DMS53 (cell line): ENCODE results near the gene ST8SIA4.
"Not testable (repeated sequence)": the region's sequence is repeated elsewhere in the genome, so short reads cannot be mapped to it uniquely, and the experiment has no call there.

Source experiments
- DNase-seq: peaks from one replicate; lab custom pipeline; 2025; lab: John Stamatoyannopoulos, UW

ST8SIA4 gene

DNA sequence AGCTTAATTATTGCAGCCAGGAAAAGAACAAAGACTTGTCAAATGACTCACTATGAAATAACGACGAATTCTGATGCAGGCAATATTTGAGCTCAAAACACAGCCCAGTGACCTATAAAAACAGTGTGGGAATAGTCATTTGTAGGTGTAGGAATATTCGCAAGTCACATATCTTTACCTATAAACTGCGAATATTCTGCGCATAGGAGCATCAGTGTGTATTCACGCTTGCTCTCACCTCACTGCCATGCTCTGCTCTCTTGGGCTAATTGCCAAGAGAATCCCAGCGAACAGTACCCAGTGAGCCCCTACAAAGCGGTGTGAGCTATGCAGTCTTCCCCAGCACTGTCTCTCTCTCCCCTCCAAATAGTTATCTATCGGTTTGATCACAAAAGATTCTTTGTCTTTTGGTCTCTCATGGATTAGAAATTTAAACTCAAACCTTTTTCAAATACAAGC, 74.2 kb downstream of the ST8SIA4 start:
- DNase-seq, result no peak

DNA sequence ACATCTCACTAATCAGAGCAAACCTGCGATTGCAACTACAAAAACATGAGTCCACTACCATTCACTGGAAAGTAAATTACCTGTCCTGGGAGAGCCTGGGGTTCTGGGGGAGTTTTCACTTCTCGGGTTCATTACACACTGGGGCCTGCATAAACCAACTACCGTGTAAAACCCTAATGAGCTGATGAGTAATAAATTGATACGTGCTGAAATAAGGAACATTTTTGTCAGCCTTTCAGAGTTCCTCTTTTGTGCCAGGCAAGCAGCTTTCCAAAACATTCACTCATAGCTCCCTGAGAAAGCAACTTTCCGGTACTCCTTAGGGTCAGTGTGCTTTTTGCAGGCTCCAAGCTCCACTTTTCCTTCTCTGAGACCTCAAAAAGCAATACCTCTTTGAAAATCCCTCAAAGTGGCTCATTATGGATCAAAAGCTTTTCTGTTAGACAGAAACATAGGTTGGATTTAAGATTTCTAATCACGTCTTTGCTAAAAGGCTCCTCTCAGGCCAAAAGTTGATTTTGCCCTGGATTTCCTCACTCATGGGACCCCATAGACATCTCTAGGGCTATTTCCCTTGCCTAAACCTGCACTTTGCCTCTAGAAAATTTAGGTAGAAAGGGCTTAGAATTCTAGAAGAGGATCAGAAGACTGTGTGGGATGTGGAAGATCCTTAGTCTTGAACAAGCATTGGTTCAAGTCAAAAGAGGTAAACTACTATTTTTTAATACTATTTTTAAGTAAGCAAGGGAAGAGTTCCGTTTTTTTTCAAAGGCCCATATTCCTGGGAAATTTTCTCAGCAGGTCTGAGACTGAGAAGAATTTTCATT, 74.8 kb downstream of the ST8SIA4 start:
- no peak for DNase-seq

DNA sequence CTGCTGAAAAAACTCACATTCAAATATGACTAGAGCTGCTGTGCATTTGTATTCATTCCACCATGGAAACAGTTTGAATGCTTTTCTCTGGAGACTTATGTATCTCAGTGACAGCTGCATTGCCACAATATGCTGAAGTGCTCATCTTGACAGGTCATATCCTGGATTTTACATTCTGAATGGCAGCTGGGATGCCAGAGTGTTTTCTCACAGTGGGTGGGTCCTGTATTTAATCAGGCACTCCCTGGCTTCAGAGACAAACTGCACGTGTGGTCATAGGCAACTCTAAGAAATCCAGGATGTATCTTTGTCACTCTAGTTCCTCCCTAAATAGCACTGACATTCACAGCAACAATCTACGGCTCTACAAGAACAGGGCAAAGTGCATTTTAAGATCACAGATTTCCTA, 75.6 kb downstream of the ST8SIA4 start:
- DNase-seq, result peak; percentile 94

DNA sequence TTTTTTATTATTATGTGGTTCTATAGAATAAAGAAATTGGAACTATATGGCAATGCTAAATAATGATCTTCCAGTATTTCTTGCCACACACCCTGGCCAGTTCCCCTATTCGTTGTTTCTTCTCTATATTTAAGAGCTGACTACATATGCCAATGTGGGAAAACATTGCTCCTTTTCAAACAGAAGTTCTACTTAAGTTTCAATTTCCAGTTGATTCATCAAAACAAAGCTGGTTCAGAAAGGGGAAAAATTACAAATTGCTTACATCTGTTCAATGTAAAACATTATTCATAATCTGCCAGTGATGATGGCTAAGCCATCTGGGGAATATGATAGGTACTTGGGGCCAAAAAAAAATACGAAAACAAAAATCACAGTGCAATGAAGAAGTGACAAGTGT, 76.9 kb downstream of the ST8SIA4 start:
- DNase-seq, result no peak

DNA sequence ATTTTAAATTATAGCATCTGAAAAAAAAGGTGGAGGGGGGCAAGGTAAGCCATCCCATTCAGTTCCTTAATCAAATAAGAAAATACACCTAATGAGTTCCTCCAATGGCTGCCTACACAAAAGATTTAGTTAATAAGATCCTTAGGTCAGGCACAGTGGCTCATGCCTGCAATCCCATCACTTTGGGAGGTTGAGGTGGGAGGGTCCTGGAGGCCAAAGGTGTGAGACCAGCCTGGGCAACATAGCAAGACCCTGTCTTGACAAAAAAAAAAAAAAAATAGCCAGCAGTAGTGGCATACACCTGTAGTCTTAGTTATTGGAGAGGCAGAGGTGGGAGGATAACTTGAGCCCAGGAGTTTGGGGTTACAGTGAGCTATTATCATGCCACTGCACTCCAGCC, 78.4 kb downstream of the ST8SIA4 start:
- DNase-seq, result no peak

DNA sequence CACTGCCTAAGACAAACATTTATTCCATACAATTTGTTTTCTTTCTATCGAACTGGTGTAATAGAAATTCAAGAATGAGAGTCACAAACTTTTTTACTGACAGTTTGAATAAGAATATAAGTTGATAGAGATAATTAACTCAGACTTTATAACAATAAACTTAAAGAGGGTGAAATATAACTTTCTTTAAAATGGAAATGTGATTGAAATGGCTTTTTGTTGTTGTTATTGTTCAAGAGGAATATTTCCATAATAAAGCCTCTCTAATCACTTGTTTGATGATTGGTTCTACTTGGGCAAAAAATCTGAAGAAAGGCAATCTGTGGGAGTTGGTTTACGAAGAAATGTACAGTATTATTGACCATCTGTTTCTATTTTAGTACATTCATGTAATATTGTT, 79.3 kb downstream of the ST8SIA4 start:
- no peak for DNase-seq

DNA sequence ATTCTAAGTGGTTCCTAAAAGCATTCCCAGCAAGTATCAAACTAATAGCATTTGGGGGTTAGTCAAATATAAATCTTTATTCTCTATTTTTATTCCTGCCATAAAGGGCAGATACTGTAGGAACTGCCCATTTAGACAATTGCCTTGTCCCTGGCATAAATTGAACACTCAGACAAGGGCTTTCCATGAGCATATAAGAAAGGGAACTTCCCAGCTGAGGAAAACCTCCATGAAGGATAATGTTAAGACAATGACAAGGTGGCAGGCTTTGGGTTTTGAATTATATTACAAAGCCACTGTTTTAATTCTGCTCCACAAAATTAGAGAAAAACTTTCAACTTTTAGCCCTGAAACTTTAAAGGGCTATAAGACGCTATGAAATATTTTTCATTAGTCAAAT, 81.3 kb downstream of the ST8SIA4 start:
- DNase-seq, result no peak

DNA sequence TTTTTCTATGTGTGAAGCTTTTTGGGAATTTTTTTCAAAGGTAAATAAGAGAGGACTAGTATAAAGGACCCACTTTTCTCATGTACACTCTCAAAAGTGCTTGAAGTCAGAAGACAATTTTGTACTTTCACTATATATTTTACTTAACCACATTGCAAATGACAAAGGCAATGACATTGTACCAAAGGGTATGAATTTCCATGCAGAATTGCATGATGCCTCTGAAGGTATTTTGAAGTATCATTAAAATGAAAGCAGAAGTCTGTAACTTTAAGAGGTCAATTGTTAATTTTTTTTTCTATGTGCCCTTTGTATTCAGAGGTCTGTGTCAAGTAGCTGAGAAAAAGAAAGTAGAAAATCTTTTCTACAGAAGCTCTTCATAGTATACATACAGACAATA, 84.7 kb downstream of the ST8SIA4 start:
- DNase-seq, result no peak

DNA sequence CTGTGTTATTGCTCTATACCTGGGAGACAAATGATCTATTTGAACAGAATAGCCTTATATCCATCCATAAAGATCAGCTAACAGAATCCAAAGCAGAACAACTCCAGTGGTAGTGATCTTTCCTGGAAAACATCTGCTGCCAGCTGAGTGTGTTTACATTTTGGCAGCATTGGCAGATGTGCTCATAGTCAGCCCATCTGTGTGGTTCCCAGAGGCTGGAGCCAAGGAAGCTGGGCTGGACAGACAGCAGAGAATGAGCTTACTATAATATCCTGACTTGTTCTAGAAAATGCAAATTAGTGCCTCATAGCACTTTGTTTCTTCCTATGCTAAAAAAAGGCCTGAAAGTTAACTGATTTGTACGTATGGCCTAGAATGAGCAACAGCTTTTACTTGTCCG, 99.7 kb downstream of the ST8SIA4 start:
- DNase-seq, result peak; percentile 91

DNA sequence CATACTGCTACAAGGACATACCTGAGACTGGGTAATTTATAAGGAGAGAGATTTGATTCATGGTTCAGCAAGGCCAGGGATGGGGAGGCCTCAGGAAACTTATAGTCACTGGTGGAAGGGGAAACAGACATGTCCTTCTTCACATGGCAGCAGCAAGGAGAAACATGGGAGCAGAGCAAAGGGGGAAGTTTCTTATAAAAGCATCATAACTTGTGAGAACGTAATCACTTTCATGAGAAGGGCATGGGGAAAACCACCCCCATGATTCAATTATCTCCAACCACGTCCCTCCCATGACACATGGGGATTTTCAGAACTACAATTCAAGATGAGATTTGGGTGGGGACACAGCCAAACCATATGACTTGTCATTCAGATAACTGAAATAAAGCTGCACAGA, 100.9 kb downstream of the ST8SIA4 start:
- DNase-seq, result no peak

DNA sequence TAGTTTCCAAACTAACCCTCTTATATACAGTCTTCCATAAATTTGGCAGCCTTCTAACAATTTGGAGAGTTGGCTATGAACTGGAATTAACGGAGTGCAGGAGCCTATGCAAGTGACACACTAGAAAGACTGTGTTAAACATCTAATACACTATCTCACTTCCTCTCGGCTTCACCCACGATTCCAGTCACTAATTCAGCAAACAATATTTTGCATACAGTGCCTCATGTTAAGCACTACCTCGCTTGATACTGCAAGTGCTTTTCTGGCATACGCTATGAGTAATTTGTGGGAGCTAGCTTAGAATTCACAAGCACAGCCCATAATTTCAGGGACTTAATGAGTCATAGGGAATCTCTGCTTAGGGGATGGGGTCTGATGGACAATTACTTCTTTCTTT, 102.5 kb downstream of the ST8SIA4 start:
- DNase-seq, result no peak

DNA sequence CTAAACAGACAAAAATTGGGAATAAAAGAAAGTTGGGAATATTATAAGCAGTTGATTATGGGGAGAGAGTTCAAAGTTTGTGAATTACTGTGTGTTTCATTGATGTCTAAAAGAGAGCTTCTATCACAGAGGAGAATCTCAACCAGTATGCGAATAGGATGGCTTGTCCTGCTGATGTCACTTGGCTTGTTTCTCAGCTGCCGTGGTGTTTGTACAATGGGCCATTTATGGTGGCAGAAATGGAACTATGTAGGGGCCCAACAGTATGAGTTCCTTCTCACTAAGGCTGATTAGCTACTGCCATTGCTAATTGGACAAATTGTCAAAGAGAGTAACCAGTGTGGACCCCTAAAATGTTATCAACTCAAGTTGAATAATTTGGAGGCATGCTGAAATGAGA, 103.9 kb downstream of the ST8SIA4 start:
- DNase-seq, result no peak

DNA sequence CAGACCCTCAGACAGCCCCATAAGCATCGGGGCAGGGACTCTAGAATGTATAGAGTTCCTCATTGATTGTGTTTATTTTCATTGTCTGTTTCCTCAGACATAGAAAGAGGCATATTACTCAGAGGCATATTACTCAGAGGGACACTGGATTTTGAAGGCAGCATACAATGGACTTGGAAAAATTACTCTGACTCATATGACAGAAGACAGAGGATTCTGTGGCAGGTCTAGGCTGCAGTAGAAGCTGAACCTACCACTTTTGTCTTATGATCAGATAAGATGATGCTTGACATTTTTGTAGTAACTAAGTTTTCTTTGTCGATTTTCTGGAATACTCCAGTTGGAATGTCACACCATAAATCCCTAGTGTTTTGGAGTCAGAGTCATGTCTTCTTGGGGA, 105.2 kb downstream of the ST8SIA4 start:
- DNase-seq, result no peak

DNA sequence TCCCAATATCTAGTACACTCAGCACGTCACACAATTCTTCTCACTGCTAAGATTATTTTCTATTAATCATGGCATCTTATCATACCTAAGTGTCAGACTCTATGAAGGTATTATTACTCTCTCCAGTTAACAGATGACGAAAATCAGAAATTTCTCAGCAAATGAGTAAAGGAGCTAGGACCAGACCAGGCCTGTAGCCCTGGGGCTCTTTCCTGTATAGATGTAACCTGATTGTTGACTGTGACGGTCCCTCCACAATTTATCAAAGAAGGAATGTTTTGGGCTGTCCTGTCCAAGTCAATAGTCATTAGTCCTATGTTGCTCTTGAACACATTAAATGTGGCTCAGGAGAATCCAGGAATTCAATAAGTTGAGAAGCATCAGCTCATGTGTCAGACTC, 106.2 kb downstream of the ST8SIA4 start:
- no peak for DNase-seq

DNA sequence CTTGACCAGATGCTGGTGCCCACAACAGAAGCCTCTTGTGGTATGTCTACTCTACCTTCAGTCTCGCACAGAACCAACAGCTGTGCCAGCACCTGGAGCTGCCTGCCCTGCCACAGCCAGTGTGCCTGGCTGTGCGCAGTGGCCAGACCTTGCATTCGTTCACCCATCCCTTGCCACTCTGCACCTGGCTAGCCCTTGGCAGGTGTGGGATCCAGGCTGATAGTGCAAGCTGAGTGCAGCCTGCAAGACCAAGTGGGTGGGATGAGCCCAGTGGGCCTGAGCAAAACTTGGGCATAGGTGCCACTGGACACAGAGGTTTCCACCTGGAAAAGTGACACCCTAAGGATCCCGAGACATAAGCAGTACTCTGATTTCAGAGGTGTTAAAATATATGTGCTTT, 108.2 kb downstream of the ST8SIA4 start:
- DNase-seq, result no peak

DNA sequence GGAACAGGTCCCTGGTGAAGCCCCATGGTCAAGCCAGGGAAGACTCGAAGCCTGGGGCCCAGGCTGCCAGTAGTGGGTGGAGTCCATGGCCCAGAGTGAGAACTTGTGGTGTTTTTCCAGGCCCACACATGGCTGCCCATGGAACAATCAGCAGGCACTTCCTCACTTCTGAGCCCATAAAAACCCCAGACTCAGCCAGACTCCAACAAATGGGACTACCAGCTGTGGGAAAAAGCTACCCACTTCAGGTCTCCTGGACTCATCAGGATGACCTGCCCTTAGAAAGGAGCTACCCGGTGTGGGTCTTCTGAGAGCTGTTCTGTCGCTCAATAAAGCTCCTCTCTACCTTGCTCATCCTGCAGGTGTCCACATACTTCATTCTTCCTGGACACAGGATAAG, 108.9 kb downstream of the ST8SIA4 start:
- DNase-seq, result peak; percentile 22

DNA sequence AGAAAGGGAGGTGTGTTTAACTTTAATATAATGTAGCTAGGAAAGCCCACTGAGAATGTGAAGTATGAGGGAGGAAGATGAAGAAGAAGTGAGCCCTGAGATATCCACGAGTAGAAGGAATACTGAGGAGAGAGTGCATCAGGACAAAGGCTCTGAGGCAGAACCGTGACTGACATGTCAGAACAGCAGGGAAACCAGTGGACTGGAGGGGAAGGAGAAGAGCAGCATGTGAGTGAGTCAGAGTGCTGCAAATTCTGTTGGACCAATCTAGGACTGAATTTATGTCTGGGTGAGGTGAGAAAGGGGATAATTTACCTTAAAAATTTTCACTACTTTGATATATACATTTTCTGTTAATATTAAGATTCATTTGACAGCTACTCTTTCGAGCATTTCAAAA, 110.3 kb downstream of the ST8SIA4 start:
- no peak for DNase-seq

DNA sequence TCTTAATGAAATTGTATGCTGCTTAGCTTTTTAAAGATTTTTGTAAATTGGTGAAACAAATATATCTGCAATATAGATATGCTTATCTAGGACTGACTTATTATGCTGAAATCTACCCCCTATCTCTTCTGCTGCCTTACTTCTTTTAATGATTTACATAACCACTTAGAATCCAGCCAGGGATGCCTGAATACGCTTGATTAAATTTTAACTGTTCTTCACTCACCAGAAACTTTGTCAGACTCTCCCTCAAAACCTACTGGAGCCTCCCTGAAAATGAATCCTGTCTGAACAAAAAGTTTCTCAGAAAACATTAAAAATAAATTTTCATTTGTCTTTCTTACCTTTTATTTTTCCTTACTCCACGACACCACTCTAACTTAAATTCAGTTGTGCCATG, 111.7 kb downstream of the ST8SIA4 start:
- no peak for DNase-seq

DNA sequence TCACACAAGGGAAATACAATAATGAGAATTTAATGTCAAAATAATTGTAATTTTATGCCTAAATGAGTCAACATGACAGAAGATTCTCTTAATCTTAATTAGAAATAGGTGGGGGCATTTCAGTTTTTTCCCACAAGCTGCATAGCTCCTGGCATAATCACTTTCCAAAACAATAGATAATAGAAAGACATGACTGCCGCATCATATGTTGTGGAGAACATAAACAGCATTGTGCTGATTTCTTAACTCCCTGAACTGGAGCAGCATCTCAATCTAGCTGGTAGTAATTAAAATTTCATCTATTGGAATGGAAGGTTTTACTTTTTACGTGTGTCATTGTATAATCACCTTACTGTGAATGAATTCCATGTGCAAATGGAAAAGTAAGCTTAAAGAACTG, 112.1 kb downstream of the ST8SIA4 start:
- no peak for DNase-seq

DNA sequence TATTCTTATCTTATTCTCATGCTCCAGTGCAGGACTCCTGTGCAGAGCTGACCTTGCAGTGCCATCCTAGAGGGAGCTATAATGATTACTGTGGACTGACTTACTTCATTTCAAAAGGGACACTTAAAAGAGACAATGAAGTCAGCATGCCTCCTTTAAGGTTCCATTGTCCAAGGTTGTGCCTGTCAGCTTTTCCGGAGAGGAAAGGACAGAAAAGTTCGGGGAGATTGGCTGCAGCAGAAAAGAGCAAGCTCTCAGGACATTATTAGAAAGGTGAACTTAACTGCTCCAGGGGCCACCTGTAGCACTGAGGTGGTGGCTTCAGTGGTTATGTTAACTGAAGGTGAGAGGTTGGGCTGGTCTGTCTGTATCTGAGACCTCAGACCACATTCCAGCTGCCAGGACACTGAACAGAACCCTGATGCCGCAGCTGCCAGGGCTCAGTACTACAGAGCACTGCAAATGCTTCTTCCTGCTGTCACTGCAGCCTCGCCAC, 112.9 kb downstream of the ST8SIA4 start:
- no peak for DNase-seq

DNA sequence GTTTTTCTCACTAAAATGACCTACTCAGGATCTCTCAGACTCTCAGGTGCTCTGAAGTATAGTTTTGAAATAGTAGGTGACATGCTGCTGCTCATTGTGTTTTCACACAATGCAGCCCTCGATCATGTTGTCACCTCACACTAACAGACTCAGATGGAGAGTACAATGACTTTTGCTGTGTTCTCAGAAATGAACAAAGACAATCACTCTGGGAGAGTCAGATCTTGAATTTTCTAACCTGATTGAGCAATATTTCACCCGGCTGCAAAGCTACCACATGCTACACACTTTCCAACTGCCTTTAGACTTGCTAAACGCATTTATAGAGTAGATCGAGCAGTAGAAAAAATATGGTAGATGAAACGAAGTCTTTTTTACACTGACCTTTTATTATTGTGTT, 113.4 kb downstream of the ST8SIA4 start:
- DNase-seq, result no peak

DNA sequence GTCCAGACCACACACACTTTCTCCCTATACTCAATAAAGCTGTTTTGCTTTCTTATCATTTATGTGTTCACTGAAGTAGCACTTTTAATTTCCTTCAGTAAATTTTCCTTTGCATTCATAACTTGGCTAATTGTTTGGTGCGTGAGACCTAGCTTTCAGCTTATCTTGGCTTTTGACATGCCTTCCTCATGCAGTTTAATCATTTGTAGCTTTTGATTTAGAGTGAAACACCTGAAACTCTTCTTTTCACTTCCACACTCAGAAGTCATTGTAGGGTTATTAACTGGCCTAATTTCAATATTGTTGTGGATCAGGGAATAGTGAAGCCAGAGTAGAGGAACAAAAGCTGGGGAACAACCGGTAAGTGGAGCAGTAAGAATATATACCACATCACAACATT, 114.7 kb downstream of the ST8SIA4 start:
- no peak for DNase-seq

DNA sequence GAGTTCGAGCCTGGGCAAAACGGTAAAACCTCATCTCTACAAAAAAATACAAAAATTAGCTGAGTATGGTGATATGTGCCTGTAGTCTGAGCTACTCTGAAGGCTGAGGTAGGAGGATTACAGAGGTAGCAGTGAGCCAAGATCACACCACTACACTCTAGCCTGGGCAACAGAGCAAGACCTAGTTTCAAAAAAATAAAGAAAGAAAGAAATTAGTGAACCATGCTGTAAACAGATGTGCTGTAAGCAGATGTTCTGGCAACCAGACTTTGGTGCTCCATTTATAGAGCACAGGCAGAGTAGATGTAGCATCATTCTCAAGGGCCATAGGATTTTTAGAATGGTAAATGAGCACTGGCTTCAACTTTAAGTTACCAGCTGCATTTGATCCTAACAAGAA, 115.4 kb downstream of the ST8SIA4 start:
- no peak for DNase-seq

DNA sequence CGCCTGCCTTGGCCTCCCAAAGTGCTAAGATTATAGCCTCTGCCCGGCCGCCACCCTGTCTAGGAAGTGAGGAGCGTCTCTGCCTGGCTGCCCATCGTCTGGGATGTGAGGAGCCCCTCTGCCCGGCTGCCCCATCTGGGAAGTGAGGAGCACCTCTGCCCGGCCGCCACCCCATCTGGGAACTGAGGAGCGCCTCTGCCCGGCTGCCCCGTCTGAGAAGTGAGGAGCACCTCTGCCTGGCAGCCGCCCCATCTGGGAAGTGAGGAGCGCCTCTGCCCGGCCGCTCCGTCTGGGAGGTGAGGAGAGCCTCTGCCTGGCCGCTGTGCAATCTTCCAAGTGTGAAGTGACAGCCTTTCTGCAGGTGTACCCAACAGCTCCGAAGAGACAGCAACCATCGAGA, 117.5 kb downstream of the ST8SIA4 start:
- DNase-seq, result not testable (repeated sequence)
